CD4-positive, alpha-beta T cell (primary cell): ENCODE data around the gene RALGPS1. TPM values are rescaled to one million over a fixed set of nuclear protein-coding genes. Genes with fewer than 3 reads are reported as not detected.

Experiments
- ATAC-seq: fragments of 200-7000 bp; cut with Tn5 transposase; one replicate; pipeline ENCODE4 v1.10.0; 2022; ENCODE audit warnings: mild to moderate bottlenecking; ENCODE audit not compliant: poor library complexity
- CTCF ChIA-PET: fragments of 350-600 bp; sonication (Branson Sonifier 250); formaldehyde crosslinking; loops from one replicate; lab custom pipeline; 2021; ENCODE audit warnings: antibody characterized with exemption, inconsistent platforms; lab: Charles Lee
- POLR2A ChIA-PET: fragments of 350-600 bp; sonication (Branson Sonifier 250); formaldehyde crosslinking; loops from one replicate; lab custom pipeline; 2021; ENCODE audit warnings: antibody characterized with exemption, inconsistent platforms; lab: Charles Lee
- DNase-seq, 14 experiments: peaks; one replicate each; pipeline ENCODE4 v3.0.0-alpha.2; 2013 to 2020; ENCODE audit warnings: mixed read lengths in 2 of 14
- H3K27ac ChIP-seq, 2 donors: one replicate each; pipeline versions ENCODE4 v1.5.1 to v1.7.0; 2013; ENCODE audit warnings: low read length in 2 of 2, low read depth in 1 of 2, mild to moderate bottlenecking in 1 of 2
- H3K27me3 ChIP-seq, 2 experiments: 1 replicate in 1 of 2; 2 replicates in 1 of 2; pipeline versions ENCODE4 v1.6.1 to v1.7.0; 2013; ENCODE audit warnings: low read length in 2 of 2, control low read depth in 1 of 2, mild to moderate bottlenecking in 1 of 2, moderate library complexity in 1 of 2; ENCODE audit not compliant: insufficient read depth in 2 of 2, control insufficient read depth in 1 of 2
- H3K36me3 ChIP-seq: one replicate; pipeline ENCODE4 v1.6.1; 2013; ENCODE audit warnings: low read length, control low read depth; ENCODE audit not compliant: insufficient read depth
- H3K4me1 ChIP-seq: one replicate; pipeline ENCODE4 v1.6.1; 2013; ENCODE audit warnings: low read length, control low read depth; ENCODE audit not compliant: insufficient read depth
- H3K4me3 ChIP-seq: one replicate; pipeline ENCODE4 v1.5.1; 2013; ENCODE audit warnings: mild to moderate bottlenecking, low read length, moderate library complexity
- H3K9me3 ChIP-seq, 2 experiments: 1 replicate in 1 of 2; 2 replicates in 1 of 2; pipeline versions ENCODE4 v1.6.1 to v1.7.0; 2013; ENCODE audit warnings: low read length in 2 of 2, mild to moderate bottlenecking in 2 of 2, control low read depth in 1 of 2, moderate library complexity in 1 of 2; ENCODE audit not compliant: control insufficient read depth in 1 of 2, insufficient read depth in 1 of 2
- H3K27ac Mint-ChIP-seq: one replicate; pipeline ENCODE4 v1.8.0; 2020; ENCODE audit warnings: mixed read lengths
- H3K27me3 Mint-ChIP-seq: one replicate; pipeline ENCODE4 v1.8.0; 2021; ENCODE audit warnings: mixed read lengths
- H3K36me3 Mint-ChIP-seq: one replicate; pipeline ENCODE4 v1.8.0; 2021; ENCODE audit warnings: low read depth, mixed read lengths
- H3K4me1 Mint-ChIP-seq: one replicate; pipeline ENCODE4 v1.8.0; 2021; ENCODE audit warnings: low read depth, mixed read lengths
- H3K4me3 Mint-ChIP-seq: one replicate; pipeline ENCODE4 v1.8.0; 2020; ENCODE audit warnings: mild to moderate bottlenecking, mixed read lengths
- H3K9me3 Mint-ChIP-seq: one replicate; pipeline ENCODE4 v1.8.0; 2020; ENCODE audit warnings: mixed read lengths
- CTCF ChIP-seq: fragments of 200-600 bp; IDR thresholded peaks from one replicate; pipeline ENCODE4 v1.8.0; 2022; ENCODE audit warnings: antibody characterized with exemption, mild to moderate bottlenecking
- intact Hi-C, 2 experiments: fragments of 100-400 bp; cut with DNase I in 1 of 2; cut with micrococcal nuclease in 1 of 2; formaldehyde crosslinking; loops; one replicate each; pipeline versions ENCODE4 v1.15.1 to v1.9.0; 2023 to 2025; cut with DNase I, micrococcal nuclease
- total RNA-seq, 174 experiments: library from RNA in 2 of 174; stranded (reverse) in 2 of 174; gene quantifications; one replicate each; pipeline ENCODE4 v1.2.3 and lab custom pipeline; 2021 to 2026

The RALGPS1 gene
- total RNA-seq, 2 experiments from 2014 or later: 5.8 to 6.3 TPM

- intact Hi-C loops: loop anchor here in 1 of 2 experiments (10.0 kb wide), 2 partner anchors 192 to 508 kb away; partner anchors contain the start of gene ZNF79
- Histone ChIP-seq H3K36me3 (no peaks in the 10 kb centered on the region), H3K4me3 (no peak overlapping the region), H3K27ac (no peak overlapping the region), H3K27me3 (no peaks in the 10 kb centered on the region), H3K4me1 (peaks cover 12% of the 10 kb centered on the region), H3K9me3 (no peaks in the 10 kb centered on the region)
- ATAC-seq (no peak), DNase-seq (no peak)
- Mint-ChIP-seq H3K27ac (no peak overlapping the region), H3K4me1 (peaks cover 7% of the 10 kb centered on the region), H3K4me3 (peak overlapping the region; percentile 65), H3K27me3 (no peaks in the 10 kb centered on the region), H3K36me3 (no peaks in the 10 kb centered on the region), H3K9me3 (no peaks in the 10 kb centered on the region)
- ChIA-PET CTCF (interaction anchor here (0.6 kb wide), 1 partner anchor 47 kb away, joined by 3 read pairs; no protein-coding TSS in a partner anchor), POLR2A (no interaction called here)
- no peak for TF ChIP-seq CTCF
Observed at GRCh38 chr9:126916909-126917308, 2.3 kb downstream of the RALGPS1 start.

GRCh38 chr9:126919193-126919592, 4.6 kb downstream of the RALGPS1 start:
- intact Hi-C loops: loop anchor here in 1 of 2 experiments (10.0 kb wide), 2 partner anchors 194 to 506 kb away; partner anchors contain the start of gene ZNF79

GRCh38 chr9:126925876-126926275, 11.3 kb downstream of the RALGPS1 start:
- no peaks in the 10 kb centered on the region for H3K9me3 Mint-ChIP-seq
- no peak overlapping the region for H3K27ac Mint-ChIP-seq
- Histone ChIP-seq H3K4me3 (no peak overlapping the region), H3K27me3 (no peaks in the 10 kb centered on the region), H3K9me3 (no peaks in the 10 kb centered on the region), H3K36me3 (no peaks in the 10 kb centered on the region), H3K27ac (no peak overlapping the region), H3K4me1 (no peaks in the 10 kb centered on the region)
- ChIA-PET CTCF (interaction anchor here (1.4 kb wide), 1 partner anchor 39 kb away, joined by 3 read pairs; no protein-coding TSS in a partner anchor), POLR2A (no interaction called here)
- intact Hi-C loops: no loop called here
- no peak for TF ChIP-seq CTCF
- no peaks in the 10 kb centered on the region for H3K36me3 Mint-ChIP-seq
- H3K27me3 Mint-ChIP-seq: no peaks in the 10 kb centered on the region
- ATAC-seq: no peak
- no peak overlapping the region for H3K4me3 Mint-ChIP-seq
- H3K4me1 Mint-ChIP-seq: no peaks in the 10 kb centered on the region
- DNase-seq: no peak

More at GRCh38 chr9:126919193-126919592, 4.6 kb downstream of the RALGPS1 start:
- H3K27me3 Mint-ChIP-seq: no peaks in the 10 kb centered on the region
- no peak for TF ChIP-seq CTCF
- ChIA-PET POLR2A (no interaction called here), CTCF (no interaction called here)
- Histone ChIP-seq H3K9me3 (no peaks in the 10 kb centered on the region), H3K27ac (no peak overlapping the region), H3K27me3 (no peaks in the 10 kb centered on the region), H3K4me3 (no peak overlapping the region), H3K4me1 (peaks cover 9% of the 10 kb centered on the region), H3K36me3 (no peaks in the 10 kb centered on the region)
- H3K4me1 Mint-ChIP-seq: peaks cover 7% of the 10 kb centered on the region
- DNase-seq (no peak), ATAC-seq (no peak)
- no peak overlapping the region for H3K27ac Mint-ChIP-seq
- no peaks in the 10 kb centered on the region for H3K36me3 Mint-ChIP-seq
- no peaks in the 10 kb centered on the region for H3K9me3 Mint-ChIP-seq
- H3K4me3 Mint-ChIP-seq: no peak overlapping the region
